T47D (cell line): ENCODE measurements around the gene TPTE2.
A peak's percentile ranks its signal among the peaks of the same experiment; 100 is the strongest.
"Not testable (repeated sequence)": the region's sequence is repeated elsewhere in the genome, so short reads cannot be mapped to it uniquely, and the experiment has no call there.

ENCODE experiments used
- DNase-seq, 2 experiments: peaks; one replicate each; pipeline versions ENCODE4 v3.0.0 to v3.0.0-alpha.2; 2011 to 2012; ENCODE audit warnings: low read depth in 1 of 2, low spot score in 1 of 2
- JUND ChIP-seq: IDR thresholded peaks from 2 replicates; pipeline ENCODE4 v1.6.1; 2012; ENCODE audit warnings: low read depth
- in situ Hi-C: cut with HindIII; loops from 2 replicates; pipeline ENCODE4 v1.10.0; 2016; ENCODE audit warnings: low sequenced_read_pairs, low pct_unique_long_range_greater_than_20kb

The TPTE2 gene

DNA sequence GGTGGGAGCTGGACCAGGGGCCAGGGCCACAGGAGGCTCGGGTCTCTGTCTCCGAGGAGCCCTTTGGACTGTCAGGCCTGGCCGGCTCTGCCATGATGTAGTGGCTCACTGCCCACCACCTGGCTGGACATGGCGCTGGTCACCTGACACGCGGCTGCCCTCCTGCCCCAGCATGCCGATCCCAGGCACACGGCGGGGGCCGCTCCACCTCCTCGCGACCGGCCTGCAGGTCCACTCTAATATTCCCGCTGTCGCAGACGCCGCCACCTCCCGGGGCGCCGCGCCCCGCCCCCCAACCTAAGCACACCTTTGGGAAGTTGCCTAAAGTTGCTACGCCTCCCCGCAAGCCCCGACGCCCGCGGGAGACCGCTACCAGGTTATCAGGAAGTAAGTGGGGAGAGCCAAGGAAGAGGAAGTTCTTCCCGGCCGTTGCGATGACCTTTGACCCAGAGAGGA lies at the start of gene TPTE2:
TPTE2 (minus strand) TSS at position 406 of the 456 bp plus-strand sequence. CDS start 58,298 bp downstream, outside the sequence.
- DNase-seq, in situ Hi-C loops: not testable (repeated sequence)

DNA sequence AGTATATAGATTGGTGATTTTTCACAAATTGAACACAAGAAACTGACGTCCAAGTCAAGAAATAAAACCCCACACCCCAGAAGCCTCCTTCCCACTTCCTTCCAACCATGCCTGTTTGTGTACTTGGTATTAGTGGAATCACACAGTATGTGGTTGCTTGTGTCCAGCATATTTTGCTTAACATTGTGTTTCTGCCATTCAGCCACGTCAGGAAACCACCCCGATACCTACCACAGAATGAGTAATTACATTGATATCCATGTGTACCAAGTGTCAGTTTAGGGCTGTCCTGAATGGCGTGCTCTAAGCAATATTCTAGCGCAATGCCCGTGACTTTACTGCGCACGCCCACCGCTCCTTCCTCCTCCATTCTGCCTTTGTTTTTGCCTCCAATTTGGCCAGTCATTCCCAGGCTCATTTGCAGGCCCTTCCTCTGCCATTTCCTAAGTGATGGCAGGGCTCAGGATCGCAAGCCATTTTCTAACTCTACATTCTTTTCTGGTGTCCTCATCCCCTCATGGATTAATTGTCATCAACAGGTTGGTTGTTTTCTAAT lies 46.3 kb upstream of the TPTE2 start:
- no peak for TF ChIP-seq JUND
- in situ Hi-C loops, result no loop called here
- no peak for DNase-seq

DNA sequence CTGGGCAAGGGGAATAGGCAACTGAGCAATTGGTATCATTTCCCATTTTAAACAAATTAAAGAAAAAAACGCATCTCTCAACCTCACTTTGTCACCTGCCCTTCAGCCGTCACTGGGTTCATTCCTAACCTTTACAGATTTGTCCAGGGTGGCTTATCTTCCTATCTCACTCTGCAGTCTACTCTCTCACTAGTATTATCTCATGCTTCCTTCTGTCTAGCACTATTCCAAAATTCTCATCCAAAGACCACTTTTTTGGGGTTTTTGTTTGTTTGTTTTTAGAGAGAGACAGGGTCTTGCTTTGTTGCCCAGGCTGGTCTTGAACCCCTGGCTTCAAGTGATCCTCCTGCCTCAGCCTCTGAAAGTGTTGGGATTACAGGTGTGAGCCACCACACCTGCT lies 45.4 kb upstream of the TPTE2 start:
- in situ Hi-C loops, result no loop called here
- TF ChIP-seq JUND, result no peak
- DNase-seq, result no peak

DNA sequence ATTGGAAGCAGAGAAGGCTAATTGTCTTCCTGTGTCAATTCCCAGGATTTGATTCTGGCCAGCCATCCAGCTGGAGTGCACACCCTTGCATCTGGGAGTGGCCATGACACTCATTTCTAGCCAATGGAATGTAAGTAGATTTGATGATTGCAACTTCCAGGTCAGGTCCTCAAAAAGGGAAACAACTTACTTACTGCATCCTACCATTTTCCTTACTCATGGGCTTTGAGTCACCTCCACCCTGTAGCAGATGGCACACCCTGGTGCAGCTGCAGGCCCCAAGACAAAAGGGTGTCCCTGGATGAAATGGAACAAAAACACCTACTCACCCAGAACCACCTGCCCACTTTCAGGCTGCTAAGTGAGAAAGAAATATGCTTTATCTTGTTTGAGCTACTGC lies 44.8 kb upstream of the TPTE2 start:
- DNase-seq, result no peak
- no peak for TF ChIP-seq JUND
- in situ Hi-C loops, result no loop called here

DNA sequence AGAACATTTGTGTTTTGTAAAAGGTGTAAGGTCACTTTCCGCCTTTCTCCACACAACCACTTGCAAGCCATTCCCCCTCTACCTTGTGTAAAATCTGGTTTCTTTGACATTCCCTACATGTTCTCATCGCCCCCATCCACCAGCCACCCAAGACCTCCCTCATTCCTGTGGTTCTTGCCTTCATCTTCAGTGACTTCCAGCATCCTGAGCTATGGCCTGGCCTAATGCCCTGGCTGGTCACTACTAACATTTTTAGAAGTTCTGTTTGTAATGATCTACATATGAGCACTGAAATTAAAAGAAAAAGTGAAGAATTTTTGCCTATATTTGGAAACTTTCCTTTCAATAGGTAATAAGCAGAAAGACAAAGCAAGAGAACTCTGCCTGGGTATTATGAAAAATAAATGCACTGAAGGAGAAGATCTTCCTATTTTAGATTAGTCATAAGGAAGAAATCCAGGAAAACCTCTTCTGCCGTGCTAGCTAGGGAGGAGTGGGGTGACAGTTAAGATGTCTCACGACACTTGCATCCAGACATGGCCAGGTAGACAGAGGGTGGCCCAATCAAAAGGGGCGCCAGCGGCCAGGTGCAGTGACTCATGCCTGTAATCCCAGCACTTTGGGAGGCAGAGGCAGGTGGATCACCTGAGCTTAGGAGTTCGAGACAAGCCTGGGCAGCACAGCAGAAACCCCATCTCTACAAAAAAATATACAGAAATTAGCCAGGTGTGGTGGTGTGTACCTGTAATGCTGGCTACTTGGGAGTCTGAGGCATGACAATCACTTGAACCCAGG lies 44.0 kb upstream of the TPTE2 start:
- TF ChIP-seq JUND, result no peak
- in situ Hi-C loops, result no loop called here
- no peak for DNase-seq

DNA sequence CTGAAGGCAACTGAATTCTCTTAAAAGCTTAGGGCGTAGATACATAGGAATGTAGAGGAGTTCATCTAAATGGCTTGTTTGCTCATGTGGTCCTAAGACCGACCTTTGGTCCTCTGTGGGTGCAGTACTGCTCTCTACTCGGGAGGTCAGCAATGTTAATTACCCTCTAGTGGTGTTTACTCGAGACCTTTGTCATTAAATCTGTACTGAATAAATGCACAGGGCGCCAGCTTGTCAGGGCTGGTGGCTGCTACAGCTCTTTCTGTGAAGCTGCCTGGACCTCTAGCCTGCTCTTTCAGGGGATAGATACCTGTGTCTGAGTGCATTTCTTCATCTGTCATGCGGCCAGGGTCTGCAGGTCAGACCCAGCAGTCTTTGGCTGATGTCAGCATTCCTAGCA lies 43.0 kb upstream of the TPTE2 start:
- in situ Hi-C loops, result no loop called here
- DNase-seq, result no peak
- TF ChIP-seq JUND, result no peak

DNA sequence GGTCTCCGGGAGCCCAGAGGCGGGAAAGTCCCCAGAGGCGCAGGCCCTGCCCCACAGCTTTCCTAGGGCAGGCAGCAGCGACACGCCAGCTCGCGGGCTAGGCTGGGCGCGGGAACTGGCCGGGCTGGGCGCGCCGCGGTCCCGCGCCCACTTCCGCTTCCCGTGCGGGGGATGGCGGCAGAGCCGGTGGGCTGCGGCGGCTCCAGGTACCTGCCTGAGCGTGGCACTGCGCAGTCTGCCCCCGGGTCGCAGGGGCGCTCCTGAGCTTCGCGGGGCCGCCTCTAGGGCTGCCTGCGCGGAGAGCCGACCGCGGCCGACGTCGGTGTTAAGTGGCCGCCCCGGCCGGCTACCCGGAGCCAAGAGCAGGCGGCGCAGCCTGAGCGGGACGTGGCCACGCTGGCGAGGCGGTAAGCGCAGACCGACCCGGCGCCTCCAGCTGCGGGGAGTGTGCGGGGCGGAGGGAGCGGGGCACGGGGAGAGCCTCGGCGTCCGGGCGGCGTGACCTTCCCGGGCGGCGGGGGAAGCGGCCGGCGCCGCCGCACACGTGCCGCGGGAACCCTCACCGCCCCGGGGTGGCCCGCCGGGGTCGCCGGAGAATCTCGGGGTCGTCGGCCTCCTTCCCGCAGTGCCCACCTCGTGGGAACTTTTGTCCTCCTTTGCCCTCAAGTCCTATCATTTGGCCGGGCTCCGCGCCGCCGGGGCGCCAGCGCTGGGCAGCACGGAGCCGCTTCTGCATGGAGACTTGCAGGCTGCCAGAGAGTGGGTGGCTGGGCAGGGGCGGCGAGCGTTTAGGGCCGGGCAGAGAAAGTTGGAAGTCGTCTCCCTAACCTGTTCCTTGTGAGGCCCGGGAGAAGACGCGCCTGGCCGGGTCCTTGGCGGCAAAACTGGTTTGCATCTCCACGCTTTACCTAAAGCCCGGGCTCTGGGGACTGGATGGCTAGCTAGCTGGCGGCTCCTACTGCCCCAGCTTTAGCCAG lies 40.7 kb upstream of the TPTE2 start:
- in situ Hi-C loops, result no loop called here
- TF ChIP-seq JUND, result no peak
- peak in 1 of 2 experiments; percentile 26 for DNase-seq

DNA sequence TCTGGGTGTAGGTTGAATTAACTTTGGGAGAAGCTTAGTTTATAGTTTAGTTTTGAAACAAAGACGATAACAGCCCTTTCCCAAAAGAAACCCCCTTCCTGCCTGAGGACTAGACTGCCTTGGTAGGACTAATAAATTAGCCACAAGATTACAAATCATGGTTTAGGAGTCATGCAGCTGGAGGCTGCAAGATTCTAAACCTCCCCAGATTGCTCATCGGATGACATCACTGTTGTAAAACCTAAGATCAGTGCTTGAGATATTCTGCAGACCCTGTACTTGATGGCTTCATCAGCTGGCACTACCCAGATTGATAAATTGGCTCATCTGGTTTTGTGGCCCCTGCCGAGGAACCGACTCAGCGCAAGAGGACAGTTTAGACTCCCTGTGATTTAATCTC lies 36.2 kb upstream of the TPTE2 start:
- DNase-seq, result no peak
- no peak for TF ChIP-seq JUND
- in situ Hi-C loops, result no loop called here

DNA sequence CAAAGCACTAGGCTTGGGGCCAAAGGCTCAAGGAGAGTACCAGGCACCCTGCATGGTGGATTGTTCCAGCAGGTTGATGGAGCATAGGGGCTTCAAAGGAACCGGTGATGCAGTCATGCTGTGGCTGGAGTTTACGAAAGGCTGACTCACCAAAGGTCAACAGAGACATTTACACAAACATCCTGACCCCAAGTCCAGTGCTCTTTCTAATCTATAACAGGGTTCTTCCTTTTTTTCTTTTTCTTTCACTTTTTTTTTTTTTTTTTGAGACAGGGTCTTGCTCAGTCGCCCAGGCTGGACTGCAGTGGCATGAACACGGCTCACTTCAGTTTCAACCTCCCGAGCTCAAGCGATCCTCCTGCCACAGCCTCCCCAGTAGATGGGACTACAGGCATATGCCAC lies 35.6 kb upstream of the TPTE2 start:
- TF ChIP-seq JUND, result no peak
- DNase-seq, result no peak
- in situ Hi-C loops, result no loop called here

DNA sequence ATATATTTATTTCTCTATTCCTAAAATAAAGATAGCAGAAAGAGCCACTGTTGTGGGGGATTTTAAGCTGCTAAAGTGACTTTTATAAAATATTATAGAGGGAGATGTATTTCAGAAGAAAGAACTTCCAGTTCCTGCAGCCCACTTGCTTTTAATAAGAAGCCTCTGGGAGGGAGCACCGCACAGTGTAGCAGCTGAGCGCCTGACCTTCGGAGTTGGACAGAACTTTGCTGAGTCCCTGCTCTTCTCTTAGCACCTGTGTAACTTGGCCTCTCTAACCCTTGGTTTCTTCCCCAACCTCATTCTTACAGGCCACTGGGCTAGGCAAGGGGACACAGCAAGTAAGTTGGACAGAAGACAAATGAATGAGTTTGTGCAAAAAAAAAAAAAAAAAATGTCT lies 34.8 kb upstream of the TPTE2 start:
- no peak for TF ChIP-seq JUND
- in situ Hi-C loops, result no loop called here
- no peak for DNase-seq

DNA sequence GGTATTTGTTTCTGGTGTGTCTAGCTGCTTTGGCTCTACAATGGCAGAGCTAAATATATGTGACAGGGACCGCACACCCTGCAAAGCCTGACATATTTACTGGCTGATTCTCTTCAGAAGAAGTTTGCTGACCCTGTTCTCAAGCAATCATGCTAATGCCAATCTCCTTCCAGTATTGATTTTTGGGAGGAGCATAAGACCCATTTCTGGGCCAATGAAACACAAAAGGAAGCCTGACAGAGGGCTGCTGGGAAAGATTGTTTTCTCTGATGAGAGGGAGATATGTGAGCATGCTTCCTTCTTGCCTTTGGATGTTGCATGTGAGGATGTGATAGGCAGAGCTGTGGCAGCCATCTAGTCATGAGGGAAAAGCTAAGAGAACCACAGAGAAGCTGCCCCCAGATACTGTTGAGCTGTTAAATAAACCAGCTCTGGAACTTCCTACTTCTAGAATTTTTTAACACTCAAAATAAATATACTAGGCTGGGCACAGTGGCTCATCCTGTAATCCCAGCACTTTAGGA lies 31.4 kb upstream of the TPTE2 start:
- DNase-seq, result no peak
- in situ Hi-C loops, result no loop called here
- TF ChIP-seq JUND, result no peak

DNA sequence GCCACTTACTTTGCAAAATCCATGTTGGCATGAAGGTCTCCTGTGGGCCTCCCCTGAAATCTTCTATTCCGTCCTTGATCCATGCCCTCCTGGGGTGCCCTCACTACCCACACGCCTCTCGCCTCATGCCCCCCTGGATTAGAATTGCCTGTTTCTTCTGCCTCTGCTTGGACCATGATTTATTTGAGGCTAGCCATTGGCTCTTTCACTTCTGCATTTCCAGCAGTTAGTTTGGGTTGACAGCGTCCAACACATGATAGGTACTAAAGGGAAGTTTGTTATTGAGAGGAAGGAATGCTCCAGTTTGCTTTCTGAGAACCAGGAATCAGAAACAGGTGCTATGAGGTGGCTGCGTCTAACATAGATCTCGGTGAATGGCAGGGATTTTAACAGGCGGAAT lies 30.5 kb upstream of the TPTE2 start:
- in situ Hi-C loops, result no loop called here
- no peak for TF ChIP-seq JUND
- no peak for DNase-seq
